Measurements from ENCODE around the gene MRPL12.
"Not testable (repeated sequence)": the region's sequence is repeated elsewhere in the genome, so short reads cannot be mapped to it uniquely, and the experiment has no call there.

Gene MRPL12

GRCh38 chr17:81716674-81716996 is 13.5 kb downstream of the MRPL12 start:
- no peak for DNase-seq (ENCODE audit: low read depth in 3 of 3)

GRCh38 chr17:81717049-81717765 is 14.0 kb downstream of the MRPL12 start:
- no peak for DNase-seq (ENCODE audit: low read depth in 3 of 3)

GRCh38 chr17:81717766-81718089 is 14.6 kb downstream of the MRPL12 start:
- no peak for DNase-seq (ENCODE audit: low read depth in 3 of 3)

GRCh38 chr17:81719410-81720266 is 16.5 kb downstream of the MRPL12 start:
- DNase-seq (ENCODE audit: low read depth in 3 of 3), result no peak

GRCh38 chr17:81720267-81721071 is 17.3 kb downstream of the MRPL12 start:
- no peak for DNase-seq (ENCODE audit: low read depth in 3 of 3)

- DNase-seq (ENCODE audit: low read depth in 3 of 3), result no peak
Measured at GRCh38 chr17:81722184-81723120, 19.3 kb downstream of the MRPL12 start.

- no peak for DNase-seq (ENCODE audit: low read depth in 3 of 3)
Measured at GRCh38 chr17:81723651-81724209, 20.6 kb downstream of the MRPL12 start.

GRCh38 chr17:81725439-81725838 is 22.3 kb downstream of the MRPL12 start:
- DNase-seq (ENCODE audit: low read depth in 3 of 3), result no peak

- DNase-seq (ENCODE audit: low read depth in 3 of 3), result no peak
Measured at GRCh38 chr17:81726004-81726403, 22.8 kb downstream of the MRPL12 start.

GRCh38 chr17:81727324-81728031 is 24.3 kb downstream of the MRPL12 start:
- DNase-seq (ENCODE audit: low read depth in 3 of 3), result no peak

GRCh38 chr17:81733507-81734404 is 30.6 kb downstream of the MRPL12 start:
- peak; percentile 50 to 67 (median 52) for DNase-seq (ENCODE audit: low read depth in 3 of 3)

- no peak for DNase-seq (ENCODE audit: low read depth in 3 of 3)
Measured at GRCh38 chr17:81734405-81735263, 31.5 kb downstream of the MRPL12 start.

- no peak for DNase-seq (ENCODE audit: low read depth in 3 of 3)
Measured at GRCh38 chr17:81735264-81736102, 32.3 kb downstream of the MRPL12 start.

GRCh38 chr17:81737947-81738800 is 35.0 kb downstream of the MRPL12 start:
- no peak for DNase-seq (ENCODE audit: low read depth in 3 of 3)

GRCh38 chr17:81738801-81739393 is 35.7 kb downstream of the MRPL12 start:
- DNase-seq (ENCODE audit: low read depth in 3 of 3), result no peak

GRCh38 chr17:81739593-81739992 is 36.4 kb downstream of the MRPL12 start:
- not testable (repeated sequence) for DNase-seq (ENCODE audit: low read depth in 3 of 3)
